Neural progenitor cell (in vitro differentiated cells): ENCODE measurements around the gene AIDA. TPM values are rescaled to one million over a fixed set of nuclear protein-coding genes. Genes with fewer than 3 reads are reported as not detected.

ENCODE experiments used
- DNase-seq: peaks from one replicate; pipeline ENCODE4 v3.0.0-alpha.2; 2016; ENCODE audit warnings: low spot score
- H2AFZ ChIP-seq: fragments of 200-600 bp; sonication (generic); replicated peaks from 2 replicates; pipeline ENCODE4 v1.6.1; 2016; ENCODE audit warnings: antibody characterized with exemption
- H3F3A ChIP-seq: fragments of 200-600 bp; sonication (generic); 2 replicates; pipeline ENCODE4 v1.6.1; 2016; ENCODE audit warnings: antibody characterized with exemption, low read depth
- H3K27ac ChIP-seq: fragments of 200-600 bp; sonication (generic); 2 replicates; pipeline ENCODE4 v1.5.1; 2016; ENCODE audit warnings: mild to moderate bottlenecking
- H3K27me3 ChIP-seq: fragments of 200-600 bp; sonication (generic); 2 replicates; pipeline ENCODE4 v1.6.1; 2016; ENCODE audit warnings: mild to moderate bottlenecking, moderate library complexity
- H3K36me3 ChIP-seq: fragments of 200-600 bp; sonication (generic); 2 replicates; pipeline ENCODE4 v1.5.1; 2016
- H3K4me1 ChIP-seq: fragments of 200-600 bp; sonication (generic); 2 replicates; pipeline ENCODE4 v1.6.1; 2016; ENCODE audit warnings: mixed run types
- H3K4me2 ChIP-seq: fragments of 200-600 bp; sonication (generic); 2 replicates; pipeline ENCODE4 v1.6.1; 2016
- H3K4me3 ChIP-seq: fragments of 200-600 bp; sonication (generic); 2 replicates; pipeline ENCODE4 v1.5.1; 2016
- H3K79me2 ChIP-seq: fragments of 200-600 bp; sonication (generic); 2 replicates; pipeline ENCODE4 v1.6.1; 2016; ENCODE audit warnings: low read depth
- H3K9ac ChIP-seq: fragments of 200-600 bp; sonication (generic); 2 replicates; pipeline ENCODE4 v1.6.1; 2016
- H3K9me3 ChIP-seq: fragments of 200-600 bp; sonication (generic); 2 replicates; pipeline ENCODE4 v1.5.1; 2016; ENCODE audit warnings: low read depth
- H4K20me1 ChIP-seq: fragments of 200-600 bp; sonication (generic); 2 replicates; pipeline ENCODE4 v1.6.1; 2016; ENCODE audit warnings: low read depth
- H3K27ac Mint-ChIP-seq: 3 replicates; pipeline ENCODE4 v1.8.0; 2021; ENCODE audit warnings: mixed read lengths
- H3K27me3 Mint-ChIP-seq: 2 replicates; pipeline ENCODE4 v1.8.0; 2022; ENCODE audit warnings: low read depth, mild to moderate bottlenecking, inconsistent platforms, moderate library complexity, mixed read lengths; ENCODE audit not compliant: insufficient read depth
- H3K36me3 Mint-ChIP-seq: 3 replicates; pipeline ENCODE4 v1.8.0; 2021; ENCODE audit warnings: mixed read lengths
- H3K4me1 Mint-ChIP-seq: 3 replicates; pipeline ENCODE4 v1.8.0; 2021; ENCODE audit warnings: mixed read lengths
- H3K4me3 Mint-ChIP-seq: 3 replicates; pipeline ENCODE4 v1.8.0; 2021; ENCODE audit warnings: mild to moderate bottlenecking, moderate library complexity, mixed read lengths
- H3K9me3 Mint-ChIP-seq: 3 replicates; pipeline ENCODE4 v1.8.0; 2020; ENCODE audit warnings: mixed read lengths
- CTCF ChIP-seq: fragments of 200-600 bp; sonication (generic); IDR thresholded peaks from 2 replicates; pipeline ENCODE4 v1.5.1; 2017; ENCODE audit warnings: antibody characterized with exemption, mild to moderate bottlenecking
- EZH2 ChIP-seq: fragments of 200-600 bp; sonication (generic); IDR thresholded peaks from 2 replicates; pipeline ENCODE4 v1.6.1; 2017; ENCODE audit warnings: antibody characterized with exemption, mild to moderate bottlenecking, moderate library complexity
- EZH2phosphoT487 ChIP-seq: fragments of 200-600 bp; sonication (generic); IDR thresholded peaks from 2 replicates; pipeline ENCODE4 v1.6.1; 2017; ENCODE audit warnings: antibody characterized with exemption
- total RNA-seq: library from RNA; depleted of rRNA; stranded (reverse); fragments of >200 nt; gene quantifications from 2 replicates; pipeline ENCODE4 v1.2.3, GENCODE V29; 2015; ENCODE audit warnings: low replicate concordance

Gene AIDA
- total RNA-seq, 1 donor from 2014 or later, result 75.2 TPM

GRCh38 chr1:222641269-222641948 is 70.9 kb downstream of the AIDA start:
- no peak overlapping the region for H3K4me3 Mint-ChIP-seq
- H3K36me3 Mint-ChIP-seq, result peaks cover 14% of the 10 kb centered on the region
- no peaks in the 10 kb centered on the region for H3K27me3 ChIP-seq
- no peak overlapping the region for H3K9ac ChIP-seq
- no peaks in the 10 kb centered on the region for H4K20me1 ChIP-seq
- no peak overlapping the region for H3K27ac Mint-ChIP-seq
- H3K9me3 ChIP-seq, result no peaks in the 10 kb centered on the region
- peaks cover 16% of the 10 kb centered on the region for H3K79me2 ChIP-seq
- H3K36me3 ChIP-seq, result peaks cover 17% of the 10 kb centered on the region
- no peak for DNase-seq
- H3K4me2 ChIP-seq, result no peak overlapping the region
- TF ChIP-seq CTCF (no peak), EZH2phosphoT487 (no peak), EZH2 (no peak)
- H2AFZ ChIP-seq, result no peak overlapping the region
- peaks cover 2% of the 10 kb centered on the region for H3K27me3 Mint-ChIP-seq
- H3K4me3 ChIP-seq, result no peak overlapping the region
- peaks cover 15% of the 10 kb centered on the region for H3K4me1 Mint-ChIP-seq
- H3F3A ChIP-seq, result peaks cover 26% of the 10 kb centered on the region
- H3K27ac ChIP-seq, result no peak overlapping the region
- no peaks in the 10 kb centered on the region for H3K9me3 Mint-ChIP-seq
- no peaks in the 10 kb centered on the region for H3K4me1 ChIP-seq

- H3K9me3 Mint-ChIP-seq, result no peaks in the 10 kb centered on the region
- DNase-seq, result peak; percentile 74
- Histone ChIP-seq H3K36me3 (peaks cover 11% of the 10 kb centered on the region), H3K27me3 (no peaks in the 10 kb centered on the region), H3K9me3 (no peaks in the 10 kb centered on the region), H3K4me3 (no peak overlapping the region), H4K20me1 (peaks cover 11% of the 10 kb centered on the region), H3K4me1 (no peaks in the 10 kb centered on the region), H2AFZ (no peak overlapping the region), H3K9ac (no peak overlapping the region), H3K27ac (no peak overlapping the region), H3F3A (peaks cover 7% of the 10 kb centered on the region), H3K79me2 (peaks cover 7% of the 10 kb centered on the region), H3K4me2 (no peak overlapping the region)
- no peaks in the 10 kb centered on the region for H3K27me3 Mint-ChIP-seq
- H3K27ac Mint-ChIP-seq, result no peak overlapping the region
- H3K4me1 Mint-ChIP-seq, result no peaks in the 10 kb centered on the region
- H3K36me3 Mint-ChIP-seq, result peaks cover 24% of the 10 kb centered on the region
- no peak overlapping the region for H3K4me3 Mint-ChIP-seq
- TF ChIP-seq CTCF (peak; percentile 92), EZH2 (no peak)
Measured at GRCh38 chr1:222634180-222635013, 77.9 kb downstream of the AIDA start.

GRCh38 chr1:222632749-222633148 is 79.5 kb downstream of the AIDA start:
- no peak for DNase-seq
- H3K4me1 Mint-ChIP-seq, result no peaks in the 10 kb centered on the region
- Histone ChIP-seq H4K20me1 (peaks cover 11% of the 10 kb centered on the region), H3K79me2 (peaks cover 7% of the 10 kb centered on the region), H3K27me3 (no peaks in the 10 kb centered on the region), H3K27ac (no peak overlapping the region), H3K4me2 (no peak overlapping the region), H3K4me1 (no peaks in the 10 kb centered on the region), H2AFZ (no peak overlapping the region), H3K9ac (no peak overlapping the region), H3K36me3 (peaks cover 9% of the 10 kb centered on the region), H3F3A (peaks cover 7% of the 10 kb centered on the region), H3K4me3 (no peak overlapping the region), H3K9me3 (no peaks in the 10 kb centered on the region)
- H3K9me3 Mint-ChIP-seq, result no peaks in the 10 kb centered on the region
- TF ChIP-seq EZH2 (no peak), EZH2phosphoT487 (no peak), CTCF (no peak)
- H3K36me3 Mint-ChIP-seq, result peaks cover 29% of the 10 kb centered on the region
- no peaks in the 10 kb centered on the region for H3K27me3 Mint-ChIP-seq
- H3K27ac Mint-ChIP-seq, result no peak overlapping the region
- H3K4me3 Mint-ChIP-seq, result no peak overlapping the region
